GM23248 (cell line): Measurements from ENCODE around the gene S100B. TPM values are rescaled to one million over a fixed set of nuclear protein-coding genes. Genes with fewer than 3 reads are reported as not detected.
"Not testable (repeated sequence)": the region's sequence is repeated elsewhere in the genome, so short reads cannot be mapped to it uniquely, and the experiment has no call there.

Source experiments
- DNase-seq: peaks from one replicate; pipeline ENCODE4 v3.0.0-alpha.2; 2015
- H2AFZ ChIP-seq: fragments of 200-600 bp; sonication (generic); 2 replicates; pipeline ENCODE4 v1.6.1; 2016; ENCODE audit warnings: antibody characterized with exemption
- H3F3A ChIP-seq: fragments of 200-600 bp; sonication (generic); 2 replicates; pipeline ENCODE4 v1.6.1; 2016; ENCODE audit warnings: mild to moderate bottlenecking, antibody characterized with exemption, mixed run types; ENCODE audit not compliant: insufficient read depth
- H3K27ac ChIP-seq: fragments of 200-600 bp; sonication (generic); 2 replicates; pipeline ENCODE4 v1.5.1; 2016; ENCODE audit warnings: mild to moderate bottlenecking
- H3K27me3 ChIP-seq: fragments of 200-600 bp; sonication (generic); replicated peaks from 2 replicates; pipeline ENCODE4 v1.6.1; 2016; ENCODE audit warnings: mild to moderate bottlenecking; ENCODE audit not compliant: insufficient read depth
- H3K36me3 ChIP-seq: fragments of 200-600 bp; sonication (generic); 2 replicates; pipeline ENCODE4 v1.6.1; 2016; ENCODE audit warnings: low read depth, mild to moderate bottlenecking
- H3K4me1 ChIP-seq: fragments of 200-600 bp; sonication (generic); 2 replicates; pipeline ENCODE4 v1.6.1; 2016; ENCODE audit warnings: mild to moderate bottlenecking; ENCODE audit not compliant: insufficient read depth
- H3K4me2 ChIP-seq: fragments of 200-600 bp; sonication (generic); one replicate; pipeline ENCODE4 v1.6.1; 2016; ENCODE audit warnings: mild to moderate bottlenecking; ENCODE audit not compliant: unreplicated experiment
- H3K4me3 ChIP-seq: fragments of 200-600 bp; sonication (generic); 2 replicates; pipeline ENCODE4 v1.5.1; 2016; ENCODE audit warnings: mild to moderate bottlenecking
- H3K79me2 ChIP-seq: fragments of 200-600 bp; sonication (generic); 2 replicates; pipeline ENCODE4 v1.6.1; 2016; ENCODE audit warnings: mild to moderate bottlenecking; ENCODE audit not compliant: insufficient read depth
- H3K9ac ChIP-seq: fragments of 200-600 bp; sonication (generic); 2 replicates; pipeline ENCODE4 v1.6.1; 2016; ENCODE audit warnings: mild to moderate bottlenecking
- H3K9me2 ChIP-seq: fragments of 200-600 bp; sonication (generic); 2 replicates; pipeline ENCODE4 v1.6.1; 2016; ENCODE audit warnings: mixed run types, mild to moderate bottlenecking, moderate library complexity; ENCODE audit not compliant: insufficient read depth
- H3K9me3 ChIP-seq: fragments of 200-600 bp; sonication (generic); one replicate; pipeline ENCODE4 v1.6.1; 2017; ENCODE audit warnings: low read depth
- H4K20me1 ChIP-seq: fragments of 200-600 bp; sonication (generic); 2 replicates; pipeline ENCODE4 v1.6.0; 2016; ENCODE audit not compliant: insufficient read depth
- EZH2 ChIP-seq: fragments of 200-600 bp; sonication (generic); IDR thresholded peaks from 2 replicates; pipeline ENCODE4 v1.6.1; 2018; ENCODE audit warnings: antibody characterized with exemption, mild to moderate bottlenecking; ENCODE audit not compliant: insufficient read depth, poor library complexity, severe bottlenecking
- EZH2phosphoT487 ChIP-seq: fragments of 200-600 bp; sonication (generic); IDR thresholded peaks from 2 replicates; pipeline ENCODE4 v1.6.1; 2018; ENCODE audit warnings: antibody characterized with exemption, moderate library complexity, mild to moderate bottlenecking, low read depth; ENCODE audit not compliant: insufficient read depth
- WGBS, 2 experiments: methylation state at CpG; one replicate each; pipeline ENCODE4 v1.1.6; 2015 to 2017; ENCODE audit warnings: low lambda C conversion rate in 2 of 2, low coverage in 1 of 2; ENCODE audit errors: missing lambda C conversion rate in 2 of 2; 5-methylcytosine and 5-hydroxymethylcytosine counted together
- in situ Hi-C: fragments of 300-500 bp; cut with MboI; formaldehyde crosslinking; loops from 2 replicates; pipeline ENCODE4 v1.15.0; 2020
- polyA plus RNA-seq: library from polyadenylated mRNA; unstranded; fragments of >200 nt; fragmentation: Nextera tagmentation; extraction: Ambion mirVana; gene quantifications from 2 replicates; pipeline ENCODE4 v1.2.1, GENCODE V29; 2016
- total RNA-seq: library from RNA; depleted of rRNA; stranded (reverse); fragments of >200 nt; shearing (Covaris generic); gene quantifications from 2 replicates; pipeline ENCODE4 v1.2.3, GENCODE V29; 2014

Gene S100B
- total and polyA plus RNA-seq, 2 experiments from 2014 or later: not detected

DNA sequence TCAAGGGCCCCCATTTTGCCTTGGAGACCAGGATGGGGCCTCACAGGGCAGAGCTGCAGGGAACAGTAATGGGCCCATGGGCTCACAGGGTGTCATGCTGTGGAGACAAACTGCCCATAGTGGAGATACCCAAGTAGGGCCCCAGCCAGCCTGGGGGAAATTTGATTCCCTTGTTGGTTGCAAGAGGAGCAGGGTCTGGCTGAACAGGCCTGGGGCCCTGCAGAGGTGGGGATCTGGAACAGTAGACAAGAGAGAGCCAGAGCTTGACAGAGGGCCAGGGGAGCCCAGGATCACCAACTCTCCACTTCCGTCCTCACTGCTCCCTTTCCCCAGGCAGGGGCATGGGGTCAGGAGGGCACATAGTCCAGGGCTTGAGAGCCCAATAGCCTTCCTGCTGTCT, 8.7 kb downstream of the S100B start:
- DNase-seq: no peak
- TF ChIP-seq EZH2: no peak
- no peak for TF ChIP-seq EZH2phosphoT487
- no peaks in the 10 kb centered on the region for H3K36me3 ChIP-seq
- no peak overlapping the region for H3K9ac ChIP-seq
- peaks cover 13% of the 10 kb centered on the region for H3K4me1 ChIP-seq
- no peaks in the 10 kb centered on the region for H3K9me3 ChIP-seq
- H3K79me2 ChIP-seq: no peaks in the 10 kb centered on the region
- no peak overlapping the region for H3K4me2 ChIP-seq
- in situ Hi-C loops: no loop called here
- no peaks in the 10 kb centered on the region for H3F3A ChIP-seq
- H4K20me1 ChIP-seq: no peaks in the 10 kb centered on the region
- no peak overlapping the region for H2AFZ ChIP-seq
- WGBS, 2 experiments: 73 to 85% methylated on average over 1 of the region's 1 CpG
- no peak overlapping the region for H3K4me3 ChIP-seq
- no peaks in the 10 kb centered on the region for H3K27me3 ChIP-seq
- no peak overlapping the region for H3K27ac ChIP-seq
- no peaks in the 10 kb centered on the region for H3K9me2 ChIP-seq

DNA sequence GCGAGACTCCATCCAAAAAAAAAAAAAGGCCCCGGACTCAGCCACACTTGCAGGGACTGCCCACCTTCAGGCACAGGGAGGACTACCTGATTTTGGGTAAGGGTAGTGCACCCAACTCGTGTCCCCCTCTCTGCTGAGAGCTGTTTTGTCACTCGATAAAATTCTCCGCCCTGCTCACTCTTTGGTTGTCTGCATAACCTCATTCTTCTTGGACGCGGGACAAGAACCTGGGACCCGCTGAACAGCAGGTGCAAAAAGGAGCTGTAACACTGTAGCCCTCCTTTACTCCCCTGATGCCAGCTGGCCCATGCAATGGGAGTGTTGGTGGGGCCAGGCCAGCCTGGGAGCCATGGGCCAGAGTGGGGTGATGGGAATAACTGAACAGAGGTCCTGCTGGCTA, 10.6 kb downstream of the S100B start:
- Histone ChIP-seq H3K27me3 (no peaks in the 10 kb centered on the region), H3K79me2 (no peaks in the 10 kb centered on the region), H3K9ac (no peak overlapping the region), H3K9me2 (no peaks in the 10 kb centered on the region), H3F3A (no peaks in the 10 kb centered on the region), H3K4me2 (no peak overlapping the region), H4K20me1 (no peaks in the 10 kb centered on the region), H3K9me3 (no peaks in the 10 kb centered on the region), H3K4me1 (peaks cover 9% of the 10 kb centered on the region), H3K27ac (no peak overlapping the region), H3K4me3 (no peak overlapping the region), H3K36me3 (no peaks in the 10 kb centered on the region), H2AFZ (no peak overlapping the region)
- DNase-seq: no peak
- TF ChIP-seq EZH2phosphoT487 (no peak), EZH2 (no peak)
- WGBS, 2 experiments: 74% methylated on average over 8 of the region's 8 CpGs
- in situ Hi-C loops: no loop called here

DNA sequence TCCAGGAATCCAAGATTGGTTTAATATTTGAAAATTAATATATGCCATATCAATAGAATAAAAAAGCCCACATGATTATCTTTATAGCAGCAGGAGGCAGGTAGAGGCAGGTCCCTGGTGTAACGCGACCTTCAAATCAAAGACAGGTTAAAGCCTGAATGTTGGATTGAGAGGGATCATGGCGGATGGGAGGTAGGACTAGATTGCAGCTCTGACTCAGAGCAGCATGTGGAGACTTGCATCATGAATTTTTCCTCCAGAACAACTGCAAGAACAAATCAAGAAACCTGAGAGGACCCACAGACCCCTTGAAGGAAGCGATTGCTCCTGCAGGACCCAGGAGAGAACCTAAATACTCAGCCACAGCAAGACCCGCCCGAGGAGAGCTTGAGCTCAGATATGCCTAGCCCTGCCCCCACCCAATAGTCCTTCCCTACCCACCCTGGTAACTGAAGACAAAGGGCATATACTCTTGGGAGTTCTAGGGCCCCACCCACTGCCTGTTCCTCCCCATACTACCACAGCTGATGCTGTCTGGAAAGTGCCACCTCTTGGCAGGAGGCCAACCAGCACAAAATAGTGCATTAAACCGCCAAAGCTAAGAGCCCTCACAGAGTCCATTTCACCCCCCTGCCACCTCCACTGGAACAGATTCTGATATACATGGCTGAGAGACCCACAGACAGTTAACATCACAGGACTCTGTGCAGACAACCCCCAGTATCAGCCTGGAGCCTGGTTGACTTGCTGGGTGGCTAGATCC, 19.5 kb downstream of the S100B start:
- no peak overlapping the region for H3K4me3 ChIP-seq
- peaks cover 12% of the 10 kb centered on the region for H3K36me3 ChIP-seq
- H3K9me2 ChIP-seq: no peaks in the 10 kb centered on the region
- in situ Hi-C loops: no loop called here
- H4K20me1 ChIP-seq: no peaks in the 10 kb centered on the region
- H3K79me2 ChIP-seq: no peaks in the 10 kb centered on the region
- no peak overlapping the region for H3K27ac ChIP-seq
- H2AFZ ChIP-seq: no peak overlapping the region
- no peak overlapping the region for H3K9ac ChIP-seq
- TF ChIP-seq EZH2 (no peak), EZH2phosphoT487 (no peak)
- no peaks in the 10 kb centered on the region for H3F3A ChIP-seq
- H3K9me3 ChIP-seq: no peaks in the 10 kb centered on the region
- H3K4me2 ChIP-seq: no peak overlapping the region
- no peaks in the 10 kb centered on the region for H3K27me3 ChIP-seq
- 80 to 81% methylated on average over 5 to 7 of the region's 7 CpGs for WGBS, 2 experiments
- DNase-seq: no peak
- H3K4me1 ChIP-seq: no peaks in the 10 kb centered on the region

DNA sequence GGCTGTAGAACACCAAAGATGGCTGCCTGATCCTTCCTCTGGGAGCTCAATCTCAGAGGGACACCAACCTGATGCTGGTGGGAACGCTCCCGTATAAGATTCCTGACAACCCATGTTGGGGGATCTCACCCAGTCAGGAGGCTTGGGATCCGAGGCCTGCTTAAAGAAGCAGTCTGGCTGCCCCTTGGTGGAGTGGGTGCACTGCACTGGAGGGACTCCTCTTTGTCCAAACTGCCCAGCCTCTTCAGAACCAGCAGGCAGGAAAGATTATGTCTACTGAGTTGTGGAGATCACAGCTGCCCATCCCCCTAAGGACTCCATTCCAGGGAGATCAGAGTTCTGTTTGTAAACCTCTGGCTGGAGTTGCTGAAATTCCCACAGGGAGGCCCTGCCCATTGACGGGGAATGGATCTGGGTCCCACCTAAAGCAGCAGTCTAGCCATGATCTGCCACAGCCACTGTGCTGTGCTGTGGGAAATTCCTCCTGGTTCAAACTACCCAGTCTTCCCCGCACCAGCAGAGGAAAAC, 23.0 kb downstream of the S100B start:
- Histone ChIP-seq H3K36me3 (peaks cover 22% of the 10 kb centered on the region), H2AFZ (no peak overlapping the region), H3K4me3 (no peak overlapping the region), H3K27me3 (no peaks in the 10 kb centered on the region), H3K9me3 (no peaks in the 10 kb centered on the region), H3K9ac (no peak overlapping the region), H3K9me2 (no peaks in the 10 kb centered on the region), H4K20me1 (no peaks in the 10 kb centered on the region), H3K4me2 (no peak overlapping the region), H3K4me1 (no peaks in the 10 kb centered on the region), H3F3A (no peaks in the 10 kb centered on the region), H3K79me2 (no peaks in the 10 kb centered on the region), H3K27ac (no peak overlapping the region)
- WGBS, 2 experiments: 98% methylated on average over 5 of the region's 5 CpGs
- DNase-seq: no peak
- TF ChIP-seq EZH2phosphoT487 (no peak), EZH2 (no peak)
- in situ Hi-C loops: no loop called here

DNA sequence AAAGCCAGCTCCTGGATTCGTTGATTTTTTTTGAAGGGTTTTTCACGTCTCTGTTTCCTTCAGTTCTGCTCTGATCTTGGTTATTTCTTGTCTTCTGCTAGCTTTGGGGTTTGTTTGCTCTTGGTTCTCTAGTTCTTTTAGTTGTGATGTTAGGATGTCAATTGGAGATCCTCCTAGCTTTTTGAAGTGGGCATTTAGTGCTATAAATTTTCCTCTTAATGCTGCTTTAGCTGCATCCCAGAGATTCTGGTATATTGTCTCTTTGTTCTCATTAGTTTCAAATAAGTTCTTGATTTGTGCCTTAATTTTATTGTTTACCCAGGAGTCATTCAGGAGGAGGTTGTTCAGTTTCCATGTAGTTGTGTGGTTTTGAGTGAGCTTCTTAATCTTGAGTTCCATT, 25.5 kb downstream of the S100B start:
- H3F3A ChIP-seq, H3K79me2 ChIP-seq, H2AFZ ChIP-seq, H3K4me3 ChIP-seq, H3K9me3 ChIP-seq, in situ Hi-C loops, DNase-seq, H3K9ac ChIP-seq, H3K4me1 ChIP-seq, H3K4me2 ChIP-seq, H3K27me3 ChIP-seq, H3K9me2 ChIP-seq, H4K20me1 ChIP-seq, H3K27ac ChIP-seq: not testable (repeated sequence)
- WGBS, 2 experiments: 97 to 98% methylated on average over 2 of the region's 2 CpGs
- peaks cover 22% of the 10 kb centered on the region for H3K36me3 ChIP-seq

DNA sequence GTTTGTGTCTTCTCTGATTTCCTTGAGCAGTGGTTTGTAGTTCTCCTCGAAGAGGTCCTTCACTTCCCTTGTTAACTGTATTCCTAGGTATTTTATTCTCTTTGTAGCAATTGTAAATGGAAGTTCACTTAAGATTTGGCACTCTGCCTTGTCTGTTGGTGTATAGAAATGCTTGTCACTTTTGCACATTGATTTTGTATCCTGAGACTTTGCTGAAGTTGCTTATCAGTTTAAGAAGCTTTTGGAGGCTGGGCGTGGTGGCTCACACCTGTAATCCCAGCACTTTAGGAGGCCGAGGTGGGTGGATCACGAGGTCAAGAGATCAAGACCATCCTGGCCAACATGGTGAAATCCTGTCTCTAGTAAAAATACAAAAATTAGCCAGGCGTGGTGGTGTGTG, 27.1 kb downstream of the S100B start:
- H3F3A ChIP-seq, in situ Hi-C loops, H3K79me2 ChIP-seq, H2AFZ ChIP-seq, H3K4me1 ChIP-seq, H3K9me3 ChIP-seq, H3K9ac ChIP-seq, H3K9me2 ChIP-seq, H3K27ac ChIP-seq, H3K4me2 ChIP-seq, H4K20me1 ChIP-seq, H3K4me3 ChIP-seq, H3K27me3 ChIP-seq, DNase-seq: not testable (repeated sequence)
- 89 to 91% methylated on average over 5 of the region's 5 CpGs for WGBS, 2 experiments
- peaks cover 21% of the 10 kb centered on the region for H3K36me3 ChIP-seq
